Measurements from ENCODE around the gene PHLDB2. TPM values are rescaled to one million over a fixed set of nuclear protein-coding genes. Genes with fewer than 3 reads are reported as not detected.

The PHLDB2 gene
- polyA plus RNA-seq, 4 donors, result 71.9 to 112 (median 88.8) TPM

- DNase-seq (ENCODE audit: low read depth in 4 of 4, low spot score in 2 of 4), result no peak
Observed at GRCh38 chr3:111981457-111981763, 122.3 kb downstream of the PHLDB2 start.

- DNase-seq (ENCODE audit: low read depth in 4 of 4, low spot score in 2 of 4), result no peak
Observed at GRCh38 chr3:111984636-111985298, 125.7 kb downstream of the PHLDB2 start.

GRCh38 chr3:111986800-111987199, 127.7 kb downstream of the PHLDB2 start:
- no peak for DNase-seq (ENCODE audit: low read depth in 4 of 4, low spot score in 2 of 4)

GRCh38 chr3:111989061-111989678, 130.1 kb downstream of the PHLDB2 start:
- no peak for DNase-seq (ENCODE audit: low read depth in 4 of 4, low spot score in 2 of 4)

- no peak for DNase-seq (ENCODE audit: low read depth in 4 of 4, low spot score in 2 of 4)
Observed at GRCh38 chr3:111993038-111993437, 134.0 kb downstream of the PHLDB2 start.

- peak in 2 of 4 donors; percentile 31 to 45 for DNase-seq (ENCODE audit: low read depth in 4 of 4, low spot score in 2 of 4)
Observed at GRCh38 chr3:111998636-111999483, 139.8 kb downstream of the PHLDB2 start, which contains the start of gene TAGLN3. Gene TAGLN3 (plus strand): TSS chr3:111998922. CDS start chr3:111999423, 501 bp downstream.

GRCh38 chr3:111999484-112000324, 140.6 kb downstream of the PHLDB2 start:
- no peak for DNase-seq (ENCODE audit: low read depth in 4 of 4, low spot score in 2 of 4)

GRCh38 chr3:112000367-112000771, 141.3 kb downstream of the PHLDB2 start:
- no peak for DNase-seq (ENCODE audit: low read depth in 4 of 4, low spot score in 2 of 4)

GRCh38 chr3:112000966-112001365, 141.9 kb downstream of the PHLDB2 start:
- DNase-seq (ENCODE audit: low read depth in 4 of 4, low spot score in 2 of 4), result no peak

- no peak for DNase-seq (ENCODE audit: low read depth in 4 of 4, low spot score in 2 of 4)
Observed at GRCh38 chr3:112001526-112001925, 142.5 kb downstream of the PHLDB2 start.

GRCh38 chr3:112002096-112002971, 143.3 kb downstream of the PHLDB2 start:
- DNase-seq (ENCODE audit: low read depth in 4 of 4, low spot score in 2 of 4), result no peak

- no peak for DNase-seq (ENCODE audit: low read depth in 4 of 4, low spot score in 2 of 4)
Observed at GRCh38 chr3:112003321-112004080, 144.4 kb downstream of the PHLDB2 start.

- no peak for DNase-seq (ENCODE audit: low read depth in 4 of 4, low spot score in 2 of 4)
Observed at GRCh38 chr3:112004187-112004586, 145.1 kb downstream of the PHLDB2 start.

GRCh38 chr3:112004669-112005068, 145.6 kb downstream of the PHLDB2 start:
- no peak for DNase-seq (ENCODE audit: low read depth in 4 of 4, low spot score in 2 of 4)

- no peak for DNase-seq (ENCODE audit: low read depth in 4 of 4, low spot score in 2 of 4)
Observed at GRCh38 chr3:112005091-112005672, 146.1 kb downstream of the PHLDB2 start.

GRCh38 chr3:112007633-112008032, 148.6 kb downstream of the PHLDB2 start:
- DNase-seq (ENCODE audit: low read depth in 4 of 4, low spot score in 2 of 4), result no peak

GRCh38 chr3:112009670-112010069, 150.6 kb downstream of the PHLDB2 start:
- DNase-seq (ENCODE audit: low read depth in 4 of 4, low spot score in 2 of 4), result no peak

- DNase-seq (ENCODE audit: low read depth in 4 of 4, low spot score in 2 of 4), result no peak
Observed at GRCh38 chr3:112010636-112011035, 151.6 kb downstream of the PHLDB2 start.

Data from left renal cortex interstitium (tissue), 4 donors.